ENCODE data around the gene CTBP2. TPM values are rescaled to one million over a fixed set of nuclear protein-coding genes. Genes with fewer than 3 reads are reported as not detected.

The CTBP2 gene
- total and polyA plus RNA-seq, 10 of the 15 experiments (the other 5 are each of a cell fraction or from before 2014, with no cell fraction given), result 0.02 to 0.72 (median 0.06) TPM; not detected in 2

- POLR2A ChIA-PET, result no interaction called here
- FAIRE-seq (no peak), ATAC-seq (peak; percentile 85), DNase-seq (ENCODE audit: low read depth, low spot score) (no peak)
- BruUV-seq (replicated peaks), result no TSS peak
- SMC1A ChIA-PET (ENCODE audit: uncharacterized antibody, unreplicated experiment), result interaction anchor here (0.8 to 1.6 kb wide), 5 partner anchors 15 to 77 kb away, joined by 3 to 6 read pairs (median 4); no protein-coding TSS in a partner anchor
- peaks cover 9% of the 10 kb centered on the region for H3K4me1 ChIP-seq (ENCODE audit: control insufficient read depth, insufficient read depth, low read length)
- no peak overlapping the region for H3K27ac ChIP-seq (ENCODE audit: control insufficient read depth, insufficient read depth)
- H3K79me2 ChIP-seq (ENCODE audit: control insufficient read depth, insufficient read depth, low read length), result no peaks in the 10 kb centered on the region
- no peak overlapping the region for H3K4me2 ChIP-seq (ENCODE audit: control insufficient read depth, insufficient read depth)
- CTCF ChIA-PET, result interaction anchor here (0.8 to 2.7 kb wide), 23 partner anchors 9 to 637 kb away, joined by 3 to 13 read pairs (median 4); no protein-coding TSS in a partner anchor
- H4K20me1 ChIP-seq (ENCODE audit: control insufficient read depth, insufficient read depth), result no peaks in the 10 kb centered on the region
- no peak overlapping the region for H2AFZ ChIP-seq (ENCODE audit: control insufficient read depth, low read depth, low read length)
- H3K36me3 ChIP-seq (ENCODE audit: control insufficient read depth in 2 of 2, insufficient read depth in 2 of 2, low read length in 1 of 2), result no peaks in the 10 kb centered on the region
- H3K27me3 ChIP-seq (replicated peaks in 1 of 2; ENCODE audit: control insufficient read depth in 2 of 2, insufficient read depth in 2 of 2, low read length in 1 of 2), result no peaks in the 10 kb centered on the region
- in situ Hi-C loops (cut with MboI), result no loop called here
- H3K9ac ChIP-seq (ENCODE audit: control insufficient read depth, insufficient read depth, low read length), result no peak overlapping the region
- no peak overlapping the region for H3K4me3 ChIP-seq
- TF ChIP-seq CTCF (IDR thresholded peaks at IDR 0.05 in 2 of 3, conservative IDR thresholded peaks at IDR 0.05 in 1 of 3; ENCODE audit: control insufficient read depth in 2 of 3, extremely low read depth in 1 of 3, insufficient read depth in 1 of 3, low read depth in 3 of 3, low read length in 3 of 3), result peak; percentile 29 to 52 (median 49)
- no peak for TF ChIP-seq BHLHE40 (IDR thresholded peaks at IDR 0.05; ENCODE audit: borderline replicate concordance in 1 of 2, low read depth in 2 of 2, low read length in 1 of 2)
- no peak for TF ChIP-seq SIX5 (IDR thresholded peaks at IDR 0.05; ENCODE audit: low read depth, low read length, severe bottlenecking)
- 0 out of 2 replicates have a peak, but pooled peaks have one; percentile 8 for TF ChIP-seq SMC3 (IDR thresholded peaks at IDR 0.05; ENCODE audit: borderline replicate concordance, low read length)
- peak; percentile 33 for TF ChIP-seq RAD21 (IDR thresholded peaks at IDR 0.05; ENCODE audit: insufficient read depth, low read depth, low read length)
- 0 out of 2 replicates have a peak, but pooled peaks have one; percentile 16 for TF ChIP-seq CBFB (IDR thresholded peaks at IDR 0.05; ENCODE audit: low read depth)
- no peaks in the 10 kb centered on the region for H3K9me3 ChIP-seq (replicated peaks; ENCODE audit: control insufficient read depth, insufficient read depth, low read length)
- WGBS (ENCODE audit: insufficient coverage, insufficient replicate concordance, low lambda C conversion rate, missing lambda C conversion rate), result 65% methylated on average over 20 of the region's 20 CpGs
- intact Hi-C loops (cut with micrococcal nuclease; ENCODE audit: unreplicated experiment), result no loop called here
- RAD21 ChIA-PET (ENCODE audit: unreplicated experiment), result interaction anchor here (0.8 to 1.4 kb wide), 4 partner anchors 22 to 113 kb away, joined by 3 to 6 read pairs (median 3); no protein-coding TSS in a partner anchor
These were observed 167.7 kb downstream of the CTBP2 start for GRCh38 chr10:124992462-124993344.

Measured in GM12878 (cell line).